WTC11 (cell line): Measurements from ENCODE around the gene ZFP62. TPM values are rescaled to one million over a fixed set of nuclear protein-coding genes. Genes with fewer than 3 reads are reported as not detected.

Experiments used
- ATAC-seq: fragments of 200-7000 bp; cut with Tn5 transposase; 2 replicates; pipeline ENCODE4 v1.10.0; 2021; ENCODE audit warnings: mild to moderate bottlenecking, moderate library complexity
- CTCF ChIA-PET: fragments of 300-600 bp; sonication (Branson Sonifier 250); formaldehyde crosslinking; loops from one replicate; lab custom pipeline; 2021; ENCODE audit warnings: antibody characterized with exemption; lab: Charles Lee
- POLR2A ChIA-PET: fragments of 350-600 bp; sonication (Branson Sonifier 250); formaldehyde crosslinking; loops from one replicate; lab custom pipeline; 2021; ENCODE audit warnings: antibody characterized with exemption; lab: Charles Lee
- DNase-seq: peaks from one replicate; pipeline ENCODE4 v3.0.0; 2021; ENCODE audit warnings: low spot score
- H3K27ac Mint-ChIP-seq: 2 replicates; pipeline ENCODE4 v1.8.0; 2021; ENCODE audit warnings: mixed read lengths
- H3K27me3 Mint-ChIP-seq: 2 replicates; pipeline ENCODE4 v1.8.0; 2021; ENCODE audit warnings: low read depth, mild to moderate bottlenecking, moderate library complexity, mixed read lengths
- H3K36me3 Mint-ChIP-seq: 2 replicates; pipeline ENCODE4 v1.8.0; 2021; ENCODE audit warnings: mixed read lengths
- H3K4me1 Mint-ChIP-seq: 2 replicates; pipeline ENCODE4 v1.8.0; 2022; ENCODE audit warnings: mixed read lengths
- H3K4me3 Mint-ChIP-seq: 2 replicates; pipeline ENCODE4 v1.8.0; 2021; ENCODE audit warnings: mild to moderate bottlenecking, moderate library complexity, mixed read lengths
- H3K9me3 Mint-ChIP-seq: 2 replicates; pipeline ENCODE4 v1.8.0; 2021; ENCODE audit warnings: mixed read lengths
- CBFB ChIP-seq: sonication (generic); formaldehyde crosslinking; IDR thresholded peaks from 2 replicates; pipeline ENCODE4 v1.8.1; 2022; ENCODE audit warnings: mild to moderate bottlenecking, low read depth, missing genetic modification reagents
- CREM ChIP-seq: sonication (generic); formaldehyde crosslinking; IDR thresholded peaks from 2 replicates; pipeline ENCODE4 v1.8.1; 2022; ENCODE audit warnings: mild to moderate bottlenecking, missing genetic modification reagents, moderate library complexity
- EMX1 ChIP-seq: fragments of 250-450 bp; sonication (Bioruptor Pico); IDR thresholded peaks from 2 replicates; pipeline ENCODE4 v1.8.0; 2021; ENCODE audit warnings: mild to moderate bottlenecking
- GRHL2 ChIP-seq: fragments of 250-450 bp; sonication (Bioruptor Pico); IDR thresholded peaks from 2 replicates; pipeline ENCODE4 v1.8.0; 2022; ENCODE audit warnings: mild to moderate bottlenecking, moderate library complexity; ENCODE audit not compliant: insufficient replicate concordance, severe bottlenecking
- GTF2I ChIP-seq: fragments of 250-450 bp; sonication (Bioruptor Pico); conservative IDR thresholded peaks from 2 replicates; pipeline ENCODE4 v1.4.0; 2021; ENCODE audit warnings: mild to moderate bottlenecking
- IRF2 ChIP-seq: sonication (generic); formaldehyde crosslinking; IDR thresholded peaks from 2 replicates; pipeline ENCODE4 v1.8.0; 2022; ENCODE audit warnings: low read depth, missing genetic modification reagents, borderline replicate concordance
- KAT7 ChIP-seq: sonication (generic); formaldehyde crosslinking; IDR thresholded peaks from 2 replicates; pipeline ENCODE4 v1.8.1; 2023; ENCODE audit warnings: missing genetic modification reagents, mild to moderate bottlenecking, borderline replicate concordance
- MXD4 ChIP-seq: fragments of 250-450 bp; sonication (Bioruptor Pico); IDR thresholded peaks from 2 replicates; pipeline ENCODE4 v1.8.0; 2021; ENCODE audit warnings: mild to moderate bottlenecking, moderate library complexity, borderline replicate concordance
- NR2C2 ChIP-seq: sonication (generic); formaldehyde crosslinking; IDR thresholded peaks from 2 replicates; pipeline ENCODE4 v1.8.0; 2022; ENCODE audit warnings: mild to moderate bottlenecking, missing genetic modification reagents
- NR3C1 ChIP-seq: sonication (generic); formaldehyde crosslinking; conservative IDR thresholded peaks from 2 replicates; pipeline ENCODE4 v1.8.1; 2023; ENCODE audit warnings: low read depth, mild to moderate bottlenecking, missing genetic modification reagents
- PRRX2 ChIP-seq: fragments of 250-450 bp; sonication (Bioruptor Pico); IDR thresholded peaks from 2 replicates; pipeline ENCODE4 v1.8.0; 2021; ENCODE audit warnings: mild to moderate bottlenecking
- RELA ChIP-seq: sonication (generic); formaldehyde crosslinking; IDR thresholded peaks from 2 replicates; pipeline ENCODE4 v1.8.1; 2022; ENCODE audit warnings: missing genetic modification reagents, mild to moderate bottlenecking, borderline replicate concordance
- SP1 ChIP-seq: sonication (generic); formaldehyde crosslinking; conservative IDR thresholded peaks from 2 replicates; pipeline ENCODE4 v1.8.1; 2022; ENCODE audit warnings: missing genetic modification reagents
- ZNF138 ChIP-seq: sonication (generic); formaldehyde crosslinking; conservative IDR thresholded peaks from 2 replicates; pipeline ENCODE4 v1.8.1; 2022; ENCODE audit warnings: mild to moderate bottlenecking, moderate library complexity, missing genetic modification reagents
- ZNF263 ChIP-seq: sonication (generic); formaldehyde crosslinking; IDR thresholded peaks from 2 replicates; pipeline ENCODE4 v1.8.1; 2022; ENCODE audit warnings: low read depth, mild to moderate bottlenecking, moderate library complexity, missing genetic modification reagents
- ZNF416 ChIP-seq: fragments of 250-450 bp; sonication (Bioruptor Pico); IDR thresholded peaks from 2 replicates; pipeline ENCODE4 v1.9.0; 2021; ENCODE audit warnings: mild to moderate bottlenecking, inconsistent platforms
- ZNF423 ChIP-seq: fragments of 250-450 bp; sonication (Bioruptor Pico); IDR thresholded peaks from 2 replicates; pipeline ENCODE4 v2.1.2; 2022; ENCODE audit warnings: mild to moderate bottlenecking, moderate library complexity
- total RNA-seq: library from RNA; stranded (reverse); gene quantifications from 3 replicates; pipeline ENCODE4 v1.2.3, GENCODE V29; 2021
- TF ChIP-seq, protein P1 (sequence below): fragments of 250-450 bp; sonication (Bioruptor Pico); IDR thresholded peaks from 2 replicates; pipeline ENCODE4 v1.9.0; 2021; ENCODE audit warnings: mild to moderate bottlenecking
- TF ChIP-seq, protein P2 (sequence below): sonication (generic); formaldehyde crosslinking; IDR thresholded peaks from 2 replicates; pipeline ENCODE4 v1.8.1; 2022; ENCODE audit warnings: low read depth, mild to moderate bottlenecking, moderate library complexity, missing genetic modification reagents, borderline replicate concordance
- TF ChIP-seq, protein P3 (sequence below): sonication (generic); formaldehyde crosslinking; IDR thresholded peaks from 2 replicates; pipeline ENCODE4 v1.8.0; 2022; ENCODE audit warnings: mild to moderate bottlenecking, missing genetic modification reagents
- TF ChIP-seq, protein P4 (sequence below): fragments of 250-450 bp; sonication (Bioruptor Pico); IDR thresholded peaks from 2 replicates; pipeline ENCODE4 v1.8.0; 2021; ENCODE audit warnings: mild to moderate bottlenecking

Gene ZFP62
- total RNA-seq, 1 experiment from 2014 or later = 41.2 TPM

DNA sequence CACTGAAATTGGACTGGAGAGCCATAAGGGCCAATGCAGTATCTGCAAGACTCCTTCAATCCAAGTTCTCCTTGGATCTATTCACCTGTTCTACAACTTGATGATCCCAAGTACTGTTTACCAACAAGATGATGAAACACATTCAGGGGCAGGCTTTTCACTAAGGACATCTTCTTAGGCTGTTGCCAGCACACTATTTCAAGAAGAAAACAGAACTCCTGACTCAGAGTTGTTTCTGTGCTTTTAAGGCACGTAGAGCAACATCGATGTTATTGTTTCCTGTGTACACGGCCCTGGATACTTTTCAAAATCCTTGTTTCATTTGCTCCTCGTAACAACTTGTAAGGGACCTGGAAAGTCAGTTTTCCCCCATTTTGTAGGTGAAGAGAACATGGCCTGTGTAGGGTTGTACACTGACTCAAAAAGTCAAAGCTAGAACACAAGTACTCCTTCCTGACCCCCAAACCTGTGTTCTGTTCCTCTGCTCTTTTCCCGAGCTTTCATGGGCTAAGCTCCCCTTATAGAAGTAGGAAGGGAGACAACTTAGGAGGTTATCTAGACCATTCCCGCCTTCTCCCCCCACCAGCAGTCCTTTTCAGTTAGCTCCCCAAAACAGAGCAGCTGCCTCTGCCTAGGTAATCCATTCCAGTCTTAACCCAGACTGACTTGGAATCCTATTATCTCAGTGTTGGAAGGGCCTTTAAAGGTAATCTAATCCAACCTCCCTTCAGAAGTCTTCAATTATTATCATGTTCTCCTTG, 53.2 kb downstream of the ZFP62 start (continued):
- TF ChIP-seq RELA (CRISPR knock-in tag) (no peak), ZNF423 (CRISPR knock-in tag) (no peak), MXD4 (CRISPR knock-in tag) (no peak), KAT7 (CRISPR knock-in tag) (no peak), GTF2I (CRISPR knock-in tag) (no peak), ZNF138 (CRISPR knock-in tag) (no peak), CREM (CRISPR knock-in tag) (no peak)
- TF ChIP-seq, protein P1, sequence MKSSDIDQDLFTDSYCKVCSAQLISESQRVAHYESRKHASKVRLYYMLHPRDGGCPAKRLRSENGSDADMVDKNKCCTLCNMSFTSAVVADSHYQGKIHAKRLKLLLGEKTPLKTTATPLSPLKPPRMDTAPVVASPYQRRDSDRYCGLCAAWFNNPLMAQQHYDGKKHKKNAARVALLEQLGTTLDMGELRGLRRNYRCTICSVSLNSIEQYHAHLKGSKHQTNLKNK (CRISPR knock-in tag) = no peak

DNA sequence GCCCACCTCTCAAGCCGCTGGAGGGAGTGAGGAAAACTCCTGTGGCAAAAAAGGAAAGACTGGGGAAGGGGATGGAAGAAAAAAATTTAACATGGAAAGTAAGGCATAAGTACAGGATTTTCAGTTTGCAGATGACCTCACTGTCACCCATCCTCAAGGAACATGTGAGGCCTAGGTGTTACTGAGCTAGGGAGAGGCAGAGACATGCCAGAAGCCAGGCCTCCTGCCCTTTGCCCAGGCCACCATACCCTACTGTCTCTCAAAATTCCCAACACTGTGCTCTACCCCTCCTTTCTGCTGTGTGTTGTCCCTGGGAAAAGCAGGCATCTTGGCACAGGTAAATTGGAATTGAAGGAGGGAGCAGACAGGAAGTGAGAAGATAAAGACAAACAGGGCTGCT, 54.0 kb downstream of the ZFP62 start:
- Mint-ChIP-seq H3K9me3 (no peaks in the 10 kb centered on the region), H3K36me3 (peaks cover 16% of the 10 kb centered on the region), H3K4me3 (peak overlapping the region; percentile 69), H3K4me1 (peaks cover 69% of the 10 kb centered on the region), H3K27ac (no peak overlapping the region; the same call in 1 of the 2 replicates), H3K27me3 (no peaks in the 10 kb centered on the region)
- ChIA-PET POLR2A (no interaction called here), CTCF (no interaction called here)
- TF ChIP-seq IRF2 (CRISPR knock-in tag) = no peak
- no peak for TF ChIP-seq PRRX2 (CRISPR knock-in tag)
- TF ChIP-seq EMX1 (CRISPR knock-in tag) = no peak
- no peak for TF ChIP-seq CREM (CRISPR knock-in tag)
- no peak for TF ChIP-seq NR3C1 (CRISPR knock-in tag)
- TF ChIP-seq ZNF263 (CRISPR knock-in tag) = no peak
- TF ChIP-seq, protein P2, sequence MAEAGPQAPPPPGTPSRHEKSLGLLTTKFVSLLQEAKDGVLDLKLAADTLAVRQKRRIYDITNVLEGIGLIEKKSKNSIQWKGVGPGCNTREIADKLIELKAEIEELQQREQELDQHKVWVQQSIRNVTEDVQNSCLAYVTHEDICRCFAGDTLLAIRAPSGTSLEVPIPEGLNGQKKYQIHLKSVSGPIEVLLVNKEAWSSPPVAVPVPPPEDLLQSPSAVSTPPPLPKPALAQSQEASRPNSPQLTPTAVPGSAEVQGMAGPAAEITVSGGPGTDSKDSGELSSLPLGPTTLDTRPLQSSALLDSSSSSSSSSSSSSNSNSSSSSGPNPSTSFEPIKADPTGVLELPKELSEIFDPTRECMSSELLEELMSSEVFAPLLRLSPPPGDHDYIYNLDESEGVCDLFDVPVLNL (CRISPR knock-in tag) = no peak
- TF ChIP-seq, protein P3, sequence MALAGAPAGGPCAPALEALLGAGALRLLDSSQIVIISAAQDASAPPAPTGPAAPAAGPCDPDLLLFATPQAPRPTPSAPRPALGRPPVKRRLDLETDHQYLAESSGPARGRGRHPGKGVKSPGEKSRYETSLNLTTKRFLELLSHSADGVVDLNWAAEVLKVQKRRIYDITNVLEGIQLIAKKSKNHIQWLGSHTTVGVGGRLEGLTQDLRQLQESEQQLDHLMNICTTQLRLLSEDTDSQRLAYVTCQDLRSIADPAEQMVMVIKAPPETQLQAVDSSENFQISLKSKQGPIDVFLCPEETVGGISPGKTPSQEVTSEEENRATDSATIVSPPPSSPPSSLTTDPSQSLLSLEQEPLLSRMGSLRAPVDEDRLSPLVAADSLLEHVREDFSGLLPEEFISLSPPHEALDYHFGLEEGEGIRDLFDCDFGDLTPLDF (CRISPR knock-in tag) = no peak
- no peak for TF ChIP-seq GRHL2 (CRISPR knock-in tag)
- no peak for TF ChIP-seq ZNF416
- TF ChIP-seq, protein P4, sequence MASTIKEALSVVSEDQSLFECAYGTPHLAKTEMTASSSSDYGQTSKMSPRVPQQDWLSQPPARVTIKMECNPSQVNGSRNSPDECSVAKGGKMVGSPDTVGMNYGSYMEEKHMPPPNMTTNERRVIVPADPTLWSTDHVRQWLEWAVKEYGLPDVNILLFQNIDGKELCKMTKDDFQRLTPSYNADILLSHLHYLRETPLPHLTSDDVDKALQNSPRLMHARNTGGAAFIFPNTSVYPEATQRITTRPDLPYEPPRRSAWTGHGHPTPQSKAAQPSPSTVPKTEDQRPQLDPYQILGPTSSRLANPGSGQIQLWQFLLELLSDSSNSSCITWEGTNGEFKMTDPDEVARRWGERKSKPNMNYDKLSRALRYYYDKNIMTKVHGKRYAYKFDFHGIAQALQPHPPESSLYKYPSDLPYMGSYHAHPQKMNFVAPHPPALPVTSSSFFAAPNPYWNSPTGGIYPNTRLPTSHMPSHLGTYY (CRISPR knock-in tag) = no peak
- no peak for TF ChIP-seq SP1
- no peak for TF ChIP-seq NR2C2 (CRISPR knock-in tag)
- TF ChIP-seq CBFB (CRISPR knock-in tag) = no peak
- ATAC-seq = no peak
- DNase-seq = no peak
